HepG2 (cell line): ENCODE results near the gene FAM83D. TPM values are rescaled to one million over a fixed set of nuclear protein-coding genes. Genes with fewer than 3 reads are reported as not detected.

Source experiments
- ATAC-seq: fragments of 200-7000 bp; cut with Tn5 transposase; 3 replicates; pipeline ENCODE4 v1.9.1; 2020; ENCODE audit warnings: mild to moderate bottlenecking, moderate library complexity
- BruUV-seq: library from RNA; stranded (reverse); fragments of 400-500 nt; replicated peaks from 2 replicates; lab custom pipeline; 2021; lab: Mats Ljungman, UMichigan
- CTCF ChIA-PET: fragments of 300-600 bp; formaldehyde crosslinking; extraction: SDS; loops from one replicate; lab custom pipeline; 2021; ENCODE audit warnings: low total read pairs, inconsistent platforms, low intra/inter-chr PET ratio; lab: Yijun Ruan, JAX
- POLR2A ChIA-PET: fragments of 350-600 bp; sonication (Branson Sonifier 250); formaldehyde crosslinking; loops from one replicate; lab custom pipeline; 2020; ENCODE audit warnings: antibody characterized with exemption, inconsistent platforms; lab: Yijun Ruan, JAX
- DNase-seq: peaks from one replicate; pipeline ENCODE4 v3.0.0-alpha.2; 2015; ENCODE audit warnings: low spot score
- FAIRE-seq: peaks from 3 replicates; lab custom pipeline; 2011; peaks lifted over from hg19 to GRCh38; lab: Jason Lieb, UNC
- H2AFZ ChIP-seq: one replicate; pipeline ENCODE4 v1.6.1; 2011; ENCODE audit warnings: low read length, inconsistent platforms
- H3K27ac ChIP-seq: fragments of 300-600 bp; 3 replicates; pipeline ENCODE4 v1.8.0; 2011; ENCODE audit warnings: mixed run types, mild to moderate bottlenecking, mixed read lengths, low read length, inconsistent platforms; ENCODE audit not compliant: insufficient read depth; ENCODE audit errors: extremely low read length
- H3K27me3 ChIP-seq, 2 experiments: fragments of 200-600 bp in 1 of 2; 2 replicates in 1 of 2; 3 replicates in 1 of 2; pipeline versions ENCODE4 v1.6.0 to v1.8.0; 2011; ENCODE audit warnings: low read length in 2 of 2, mild to moderate bottlenecking in 2 of 2, moderate library complexity in 2 of 2, inconsistent platforms in 1 of 2; ENCODE audit not compliant: insufficient read depth in 2 of 2, control insufficient read depth in 1 of 2
- H3K36me3 ChIP-seq, 2 experiments: fragments of 200-600 bp in 1 of 2; replicated peaks in 1 of 2; 2 replicates in 1 of 2; 3 replicates in 1 of 2; pipeline versions ENCODE4 v1.5.1 to v1.8.0; 2011; ENCODE audit warnings: low read length in 2 of 2, inconsistent platforms in 1 of 2; ENCODE audit not compliant: insufficient read depth in 2 of 2, control insufficient read depth in 1 of 2
- H3K4me1 ChIP-seq: 2 replicates; pipeline ENCODE4 v1.5.1; 2012; ENCODE audit warnings: low read length, inconsistent platforms; ENCODE audit not compliant: insufficient read depth
- H3K4me2 ChIP-seq: 2 replicates; pipeline ENCODE4 v1.6.0; 2011; ENCODE audit warnings: low read depth, low read length, inconsistent platforms
- H3K4me3 ChIP-seq, 3 experiments: fragments of 200-600 bp in 1 of 3; sonication (generic), shearing (Covaris generic) in 1 of 3; replicated peaks in 1 of 3; 2 replicates each; pipeline ENCODE4 v1.5.1; 2011 to 2016; ENCODE audit warnings: low read length in 3 of 3, inconsistent platforms in 2 of 3, low read depth in 2 of 3, mild to moderate bottlenecking in 2 of 3, control low read depth in 1 of 3, mixed read lengths in 1 of 3; ENCODE audit not compliant: insufficient read depth in 1 of 3
- H3K79me2 ChIP-seq: one replicate; pipeline ENCODE4 v1.6.1; 2011; ENCODE audit warnings: low read length, inconsistent platforms; ENCODE audit not compliant: insufficient read depth
- H3K9ac ChIP-seq: 2 replicates; pipeline ENCODE4 v1.6.0; 2011; ENCODE audit warnings: mild to moderate bottlenecking, low read depth, low read length, inconsistent platforms; ENCODE audit not compliant: insufficient read depth
- H3K9me3 ChIP-seq: 2 replicates; pipeline ENCODE4 v1.5.1; 2012; ENCODE audit warnings: mild to moderate bottlenecking, low read length
- H4K20me1 ChIP-seq: 2 replicates; pipeline ENCODE4 v1.6.0; 2011; ENCODE audit warnings: inconsistent platforms, mild to moderate bottlenecking, low read length, moderate library complexity; ENCODE audit not compliant: insufficient read depth
- GABPA ChIP-seq, 2 experiments: IDR thresholded peaks; 2 replicates each; pipeline ENCODE4 v1.6.1; 2011 to 2016; ENCODE audit warnings: low read depth in 2 of 2, low read length in 1 of 2, missing biosample characterization in 1 of 2, missing genetic modification characterization in 1 of 2
- MED13 ChIP-seq: sonication (generic); formaldehyde crosslinking; IDR thresholded peaks from 2 replicates; pipeline ENCODE4 v1.5.0; 2020; ENCODE audit warnings: missing genetic modification reagents
- ZBTB21 ChIP-seq: sonication (generic); formaldehyde crosslinking; IDR thresholded peaks from 2 replicates; pipeline ENCODE4 v1.4.0; 2020; ENCODE audit warnings: missing genetic modification reagents
- ZSCAN20 ChIP-seq: sonication (generic); formaldehyde crosslinking; IDR thresholded peaks from 2 replicates; pipeline ENCODE4 v1.4.0; 2020; ENCODE audit warnings: missing genetic modification reagents, mild to moderate bottlenecking, borderline replicate concordance
- ZSCAN21 ChIP-seq: sonication (generic); formaldehyde crosslinking; IDR thresholded peaks from 2 replicates; pipeline ENCODE4 v1.8.0; 2022; ENCODE audit warnings: mild to moderate bottlenecking, missing genetic modification reagents, moderate library complexity, borderline replicate concordance
- WGBS: methylation state at CpG from one replicate; pipeline ENCODE4 v1.1.6; 2017; ENCODE audit warnings: low lambda C conversion rate; 5-methylcytosine and 5-hydroxymethylcytosine counted together
- in situ Hi-C: cut with HindIII; loops from 2 replicates; pipeline ENCODE4 v1.10.0; 2017; ENCODE audit warnings: low pct_unique_long_range_greater_than_20kb; ENCODE audit not compliant: extremely low pct_ligation_motif_present
- intact Hi-C: fragments of 100-400 bp; cut with micrococcal nuclease; formaldehyde crosslinking; loops from one replicate; pipeline ENCODE4 v1.10.0; 2022; ENCODE audit not compliant: unreplicated experiment
- polyA plus RNA-seq, 8 experiments: library from polyadenylated mRNA; depleted of rRNA in 3 of 8; stranded (reverse) in 7 of 8; unstranded in 1 of 8; fragments of >200 nt; fragmentation: Illumina TruSeq in 4 of 8; extraction: Trizol in 4 of 8; gene quantifications; 2 replicates each; pipeline versions ENCODE4 v1.2.1 to v1.2.3, GENCODE V29; 2011 to 2016; ENCODE audit warnings: low read depth in 4 of 8, missing spikeins in 1 of 8, mixed read lengths in 1 of 8; ENCODE audit not compliant: insufficient read depth in 1 of 8
- total RNA-seq, 5 experiments: library from RNA; depleted of rRNA; stranded (reverse); fragments of >200 nt; fragmentation: Illumina TruSeq; extraction: Trizol; gene quantifications; 2 replicates each; pipeline ENCODE4 v1.2.3, GENCODE V29; 2016; ENCODE audit warnings: low read depth in 1 of 5
- TF ChIP-seq, protein P1 (sequence below): fragments of 450-650 bp; IDR thresholded peaks from 2 replicates; pipeline ENCODE4 v1.6.1; 2016

Gene FAM83D
- total and polyA plus RNA-seq, 2 of the 13 experiments (the other 11 are each of a cell fraction or from before 2014, with no cell fraction given), result 51.4 to 64.0 TPM

DNA sequence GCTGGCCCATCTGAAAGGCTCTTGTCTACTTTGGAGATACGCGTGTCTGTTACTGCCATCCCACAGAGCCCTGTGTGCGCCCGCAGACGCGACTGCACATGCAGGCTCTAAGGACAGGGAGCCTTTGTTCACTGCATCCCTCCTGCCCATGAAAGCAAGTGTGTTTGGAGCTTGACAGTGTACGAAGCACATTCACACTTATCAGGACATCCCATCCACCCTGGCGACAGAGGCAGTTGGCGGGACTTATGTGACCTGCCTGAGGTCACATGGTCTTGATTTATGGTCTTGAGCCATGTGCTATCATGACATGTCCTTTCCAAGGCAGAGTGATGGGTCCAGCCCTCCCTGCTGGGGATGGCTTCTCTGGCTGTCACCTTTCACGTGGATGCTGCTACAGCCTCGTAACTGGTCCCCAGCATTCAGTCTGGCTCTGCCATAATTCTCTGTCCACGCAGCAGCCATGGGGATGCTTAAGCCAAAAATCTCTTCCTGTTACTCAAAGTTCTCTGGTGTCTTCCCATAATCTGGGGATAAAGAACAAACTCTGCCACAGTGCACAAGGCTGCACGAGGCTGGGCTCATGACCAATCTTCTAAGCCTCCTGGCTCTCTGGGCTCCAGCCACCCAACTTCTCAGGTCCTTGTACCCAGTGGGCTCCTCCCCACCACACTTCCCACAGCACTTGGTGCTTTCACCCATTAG lies 36.3 kb upstream of the FAM83D start:
- in situ Hi-C loops, result loop anchor here (5.0 kb wide), 1 partner anchor 243 kb away; no protein-coding TSS in a partner anchor
- DNase-seq (no peak), ATAC-seq (no peak), FAIRE-seq (no peak)
- Histone ChIP-seq H3K4me3 (no peak overlapping the region), H3K9me3 (no peaks in the 10 kb centered on the region), H4K20me1 (no peaks in the 10 kb centered on the region), H3K4me1 (peaks cover 23% of the 10 kb centered on the region), H3K27ac (no peak overlapping the region), H3K36me3 (no peaks in the 10 kb centered on the region), H2AFZ (no peak overlapping the region), H3K27me3 (peaks cover 8 to 14% of the 10 kb centered on the region in 2 experiments; a peak in 4 of 5 replicates), H3K79me2 (no peaks in the 10 kb centered on the region), H3K4me2 (no peak overlapping the region), H3K9ac (no peak overlapping the region)
- intact Hi-C loops, result loop anchor here (5.0 to 10.0 kb wide), 2 partner anchors 95 to 163 kb away; no protein-coding TSS in a partner anchor
- POLR2A ChIA-PET, result no interaction called here
- CTCF ChIA-PET, result no interaction called here
- 43% methylated on average over 13 of the region's 13 CpGs for WGBS
- TF ChIP-seq MED13 (CRISPR knock-in tag), result no peak
- no peak for TF ChIP-seq ZSCAN20 (CRISPR knock-in tag)
- TF ChIP-seq GABPA (IDR thresholded peaks at IDR 0.05; ENCODE audit: low read depth, low read length), result no peak
- TF ChIP-seq GABPA (CRISPR knock-in tag; IDR thresholded peaks at IDR 0.05; ENCODE audit: low read depth), result no peak
- TF ChIP-seq ZBTB21 (CRISPR knock-in tag), result no peak
- TF ChIP-seq, protein P1, sequence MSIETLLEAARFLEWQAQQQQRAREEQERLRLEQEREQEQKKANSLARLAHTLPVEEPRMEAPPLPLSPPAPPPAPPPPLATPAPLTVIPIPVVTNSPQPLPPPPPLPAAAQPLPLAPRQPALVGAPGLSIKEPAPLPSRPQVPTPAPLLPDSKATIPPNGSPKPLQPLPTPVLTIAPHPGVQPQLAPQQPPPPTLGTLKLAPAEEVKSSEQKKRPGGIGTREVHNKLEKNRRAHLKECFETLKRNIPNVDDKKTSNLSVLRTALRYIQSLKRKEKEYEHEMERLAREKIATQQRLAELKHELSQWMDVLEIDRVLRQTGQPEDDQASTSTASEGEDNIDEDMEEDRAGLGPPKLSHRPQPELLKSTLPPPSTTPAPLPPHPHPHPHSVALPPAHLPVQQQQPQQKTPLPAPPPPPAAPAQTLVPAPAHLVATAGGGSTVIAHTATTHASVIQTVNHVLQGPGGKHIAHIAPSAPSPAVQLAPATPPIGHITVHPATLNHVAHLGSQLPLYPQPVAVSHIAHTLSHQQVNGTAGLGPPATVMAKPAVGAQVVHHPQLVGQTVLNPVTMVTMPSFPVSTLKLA, result peak; percentile 90
- TF ChIP-seq ZSCAN21 (CRISPR knock-in tag), result 0 out of 2 replicates have a peak, but pooled peaks have one; percentile 10
- no TSS peak for BruUV-seq
